Inferior parietal cortex (tissue), 1 donor: ENCODE results near the gene GPR3.
A peak's percentile ranks its signal among the peaks of the same experiment; 100 is the strongest.

Source experiments
- DNase-seq: peaks from one replicate; pipeline ENCODE4 v3.0.0-alpha.2; 2016; ENCODE audit errors: extremely low spot score

The GPR3 gene, protein sequence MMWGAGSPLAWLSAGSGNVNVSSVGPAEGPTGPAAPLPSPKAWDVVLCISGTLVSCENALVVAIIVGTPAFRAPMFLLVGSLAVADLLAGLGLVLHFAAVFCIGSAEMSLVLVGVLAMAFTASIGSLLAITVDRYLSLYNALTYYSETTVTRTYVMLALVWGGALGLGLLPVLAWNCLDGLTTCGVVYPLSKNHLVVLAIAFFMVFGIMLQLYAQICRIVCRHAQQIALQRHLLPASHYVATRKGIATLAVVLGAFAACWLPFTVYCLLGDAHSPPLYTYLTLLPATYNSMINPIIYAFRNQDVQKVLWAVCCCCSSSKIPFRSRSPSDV

DNA sequence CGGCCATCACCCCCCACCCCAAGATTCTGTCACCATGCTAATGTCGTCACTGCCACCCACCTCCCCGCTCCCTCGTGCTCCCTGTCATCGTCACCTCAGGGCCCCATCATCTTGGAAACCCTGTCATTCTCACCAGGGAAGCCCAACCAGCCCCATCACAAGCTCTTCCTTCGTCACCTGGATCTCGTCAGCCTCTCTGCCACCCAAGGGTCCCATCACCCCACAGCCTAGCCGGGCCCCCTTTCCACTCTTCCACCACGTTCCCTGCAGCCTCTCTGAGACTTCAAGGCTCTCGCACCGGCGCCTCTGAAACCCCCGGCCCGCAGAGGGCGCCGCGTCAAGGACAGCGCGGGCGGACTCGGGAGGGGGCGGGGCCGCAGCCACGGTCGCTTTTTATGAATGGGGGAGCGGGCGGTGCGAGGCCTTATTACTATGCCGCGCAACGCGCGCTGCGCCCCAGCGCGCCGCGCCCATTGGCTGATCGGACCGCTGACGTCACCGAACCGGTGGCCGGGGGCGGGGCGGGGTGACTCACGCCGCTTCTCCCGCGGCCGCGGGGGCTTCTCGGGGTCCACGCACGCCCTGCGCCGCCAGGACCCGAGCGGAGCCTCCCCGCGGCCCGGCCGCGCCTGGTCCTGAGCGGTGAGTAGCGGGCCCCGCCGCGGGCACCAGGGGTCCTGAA is at the start of gene GPR3:
GPR3 (plus strand) TSS at position 527 of the 682 bp plus-strand sequence. CDS start 1,177 bp downstream, outside the sequence.
- peak; percentile 79 for DNase-seq

GRCh38 chr1:27342778-27343638 is 49.4 kb upstream of the GPR3 start:
- no peak for DNase-seq

DNA sequence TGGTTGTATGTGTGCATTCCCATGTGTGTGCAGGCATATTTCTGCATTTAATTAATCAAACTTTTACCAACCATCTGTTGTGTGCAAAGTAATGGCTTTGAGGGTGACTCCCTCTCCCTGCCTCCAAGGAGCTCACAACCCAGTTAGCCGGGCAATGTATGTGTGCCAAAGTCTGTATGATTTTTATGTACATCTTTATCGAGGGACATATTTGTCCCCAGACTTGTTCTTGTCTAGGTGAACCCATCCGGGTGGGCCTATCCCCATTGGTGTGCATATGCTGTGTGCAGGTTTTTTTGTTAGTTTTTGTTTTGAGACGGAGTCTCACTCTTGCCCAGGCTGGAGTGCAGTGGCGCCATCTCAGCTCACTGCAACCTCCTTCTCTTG is 48.8 kb upstream of the GPR3 start:
- DNase-seq, result no peak

- DNase-seq, result no peak
Measured at GRCh38 chr1:27345272-27345671, 47.1 kb upstream of the GPR3 start.

- DNase-seq, result no peak
Measured at GRCh38 chr1:27346357-27346756, 46.1 kb upstream of the GPR3 start.

GRCh38 chr1:27346991-27347624 is 45.3 kb upstream of the GPR3 start:
- no peak for DNase-seq

GRCh38 chr1:27348861-27349783 is 43.3 kb upstream of the GPR3 start:
- no peak for DNase-seq

- DNase-seq, result no peak
Measured at GRCh38 chr1:27349784-27350662, 42.4 kb upstream of the GPR3 start.

- no peak for DNase-seq
Measured at GRCh38 chr1:27350663-27351540, 41.5 kb upstream of the GPR3 start.

DNA sequence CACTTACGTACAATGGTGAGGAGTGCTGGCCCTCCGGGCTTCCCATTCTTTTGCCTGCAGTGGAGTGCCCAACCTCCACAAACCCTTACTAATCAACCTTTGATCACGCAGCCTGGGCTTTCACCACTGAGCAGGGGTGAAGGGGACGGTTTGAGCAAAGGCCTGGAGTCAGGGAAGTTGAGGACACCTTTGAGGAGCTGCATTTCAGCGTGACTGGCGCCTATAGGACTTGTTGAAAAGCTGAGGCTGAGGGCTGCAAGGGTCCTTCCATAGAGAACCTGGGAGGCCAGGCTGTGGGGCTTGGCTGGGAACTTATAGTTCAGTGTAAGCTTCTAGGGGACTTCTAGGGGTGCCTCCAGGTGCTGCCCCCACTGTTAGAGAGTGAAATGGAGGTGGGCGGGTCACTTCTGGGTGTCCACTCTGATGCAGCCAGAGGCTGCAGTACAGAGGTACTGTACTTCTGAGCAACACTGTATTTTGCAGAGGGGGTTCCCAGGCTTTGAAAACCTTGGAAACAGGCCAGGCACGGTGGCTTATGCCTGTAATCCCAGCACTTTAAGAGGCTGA is 40.8 kb upstream of the GPR3 start:
- no peak for DNase-seq

GRCh38 chr1:27353166-27353565 is 39.3 kb upstream of the GPR3 start:
- DNase-seq, result no peak

DNA sequence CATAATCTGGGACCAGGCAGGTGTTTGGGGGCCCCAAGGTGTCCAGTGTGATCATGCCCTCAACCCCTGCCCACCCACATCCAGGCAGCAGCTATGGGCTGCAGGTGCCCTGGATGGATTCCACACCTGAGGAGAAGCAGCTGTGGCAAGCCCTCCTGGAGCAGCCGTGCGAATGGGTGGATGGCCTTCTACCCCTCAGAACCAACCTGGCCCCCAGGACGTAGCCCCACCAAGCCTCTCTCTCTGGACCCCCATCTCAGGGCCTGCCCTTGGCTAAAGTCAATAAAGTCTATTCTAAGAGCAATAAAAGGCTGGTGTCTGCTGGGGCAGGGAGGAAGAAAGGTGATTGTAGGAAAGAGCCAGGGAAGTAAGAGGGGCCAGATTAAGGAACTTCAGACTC is 38.8 kb upstream of the GPR3 start:
- DNase-seq, result no peak

GRCh38 chr1:27355683-27356082 is 36.7 kb upstream of the GPR3 start:
- DNase-seq, result no peak

- no peak for DNase-seq
Measured at GRCh38 chr1:27356277-27356618, 36.2 kb upstream of the GPR3 start.

DNA sequence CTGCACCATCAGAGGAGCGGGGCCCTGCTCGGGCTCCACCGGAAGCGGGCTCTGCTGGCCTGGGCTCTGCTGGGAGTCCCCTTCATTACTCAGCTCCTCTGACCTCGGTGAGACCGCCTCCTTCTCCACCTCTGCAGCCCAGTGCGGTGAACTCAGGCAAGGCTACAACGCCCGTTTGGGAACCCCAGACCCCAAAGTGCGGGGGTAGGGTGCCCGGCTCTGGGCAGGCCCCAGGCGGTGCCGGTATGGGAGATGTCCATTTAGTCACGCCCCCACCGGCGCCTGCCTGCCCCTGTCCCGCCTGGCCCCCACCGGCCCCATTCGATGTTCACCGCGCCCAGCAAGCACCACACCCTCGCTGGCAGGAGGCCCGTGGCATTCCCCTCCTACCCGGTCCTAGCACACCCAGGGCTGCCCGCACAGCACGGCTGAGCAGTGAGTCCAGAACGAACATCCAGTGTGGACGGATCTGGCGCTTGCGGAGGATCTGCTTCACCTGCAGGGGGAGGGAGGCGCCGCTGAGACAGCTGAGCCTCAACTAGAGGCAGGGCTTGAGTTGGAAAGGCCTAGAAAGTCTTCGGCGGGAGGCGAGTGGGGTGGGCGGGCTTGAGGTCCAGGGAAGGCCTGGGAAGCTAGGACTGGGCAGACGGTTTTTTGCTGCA is 35.7 kb upstream of the GPR3 start:
- no peak for DNase-seq

- peak; percentile 50 for DNase-seq
Measured at GRCh38 chr1:27357281-27358037, 35.0 kb upstream of the GPR3 start.
